HG02763 (cell line): ENCODE data around the gene ARHGAP8.
"Not testable (repeated sequence)": the region's sequence is repeated elsewhere in the genome, so short reads cannot be mapped to it uniquely, and the experiment has no call there.

Experiments used
- ATAC-seq: cut with Tn5 transposase; IDR thresholded peaks from one replicate; pipeline ENCODE4 v1.9.1; 2021; ENCODE audit warnings: mild to moderate bottlenecking, moderate library complexity; ENCODE audit not compliant: unreplicated experiment

ARHGAP8 gene

DNA sequence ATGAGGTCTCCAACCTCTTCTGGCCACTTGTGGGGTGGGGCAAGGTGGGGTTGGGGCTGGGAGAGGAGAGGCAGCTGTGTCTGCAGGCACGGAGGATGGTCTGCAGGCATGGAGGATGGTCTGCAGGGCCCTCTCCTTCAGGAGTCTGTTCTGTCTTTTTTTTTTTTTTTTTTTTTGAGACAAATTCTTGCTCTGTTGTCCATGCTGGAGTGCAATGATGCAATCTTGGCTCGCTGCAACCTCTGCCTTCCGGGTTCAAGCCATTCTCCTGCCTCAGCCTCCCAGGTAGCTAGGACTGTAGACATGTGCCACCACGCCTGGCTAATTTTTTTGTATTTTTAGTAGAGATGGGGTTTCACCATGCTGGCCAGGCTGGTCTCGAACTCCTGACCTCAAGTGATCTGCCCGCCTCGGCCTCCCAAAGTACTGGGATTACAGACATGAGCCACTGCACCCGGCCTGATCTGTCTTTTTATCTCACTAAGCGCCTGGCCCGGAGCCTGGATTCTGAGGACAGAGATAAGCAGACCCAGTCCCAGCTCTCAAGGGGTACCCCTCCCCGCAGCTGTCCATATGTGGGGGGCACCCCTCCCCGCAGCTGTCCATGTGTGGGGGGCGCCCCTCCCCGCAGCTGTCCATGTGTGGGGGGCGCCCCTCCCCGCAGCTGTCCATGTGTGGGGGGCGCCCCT is 47.7 kb downstream of the ARHGAP8 start:
- not testable (repeated sequence) for ATAC-seq

- ATAC-seq: no peak
Measured at GRCh38 chr22:44801476-44801875, 49.1 kb downstream of the ARHGAP8 start.

DNA sequence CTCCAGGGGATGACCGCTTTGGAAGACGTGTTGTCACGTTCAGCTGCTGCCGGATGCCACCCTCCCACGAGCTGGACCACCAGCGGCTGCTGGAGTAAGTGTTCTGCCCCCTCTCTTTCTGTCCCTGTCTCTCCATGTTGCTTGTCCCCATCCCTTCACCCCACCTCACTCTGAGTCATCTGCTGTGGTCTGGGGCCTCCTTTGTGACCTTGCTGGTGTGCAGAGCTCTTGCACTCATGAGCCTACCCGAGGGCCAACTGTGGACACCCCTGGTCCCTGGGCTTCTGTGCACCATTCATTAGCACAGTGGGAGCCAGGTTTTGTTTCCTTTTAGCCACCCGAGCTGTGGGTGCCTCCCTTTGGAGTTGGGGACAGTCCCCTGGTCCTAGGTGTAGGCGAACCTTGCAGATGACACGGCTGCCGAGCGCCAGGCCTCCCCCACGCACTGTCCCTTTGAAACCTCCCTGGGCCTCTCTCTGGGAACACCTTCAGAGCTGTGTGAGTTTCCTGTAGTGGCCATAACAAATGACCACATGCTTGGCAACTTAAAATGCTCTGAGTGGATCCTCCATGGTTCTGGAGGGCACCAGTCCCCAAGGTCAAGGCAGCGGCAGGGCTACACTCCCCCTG is 49.8 kb downstream of the ARHGAP8 start:
- no peak for ATAC-seq

DNA sequence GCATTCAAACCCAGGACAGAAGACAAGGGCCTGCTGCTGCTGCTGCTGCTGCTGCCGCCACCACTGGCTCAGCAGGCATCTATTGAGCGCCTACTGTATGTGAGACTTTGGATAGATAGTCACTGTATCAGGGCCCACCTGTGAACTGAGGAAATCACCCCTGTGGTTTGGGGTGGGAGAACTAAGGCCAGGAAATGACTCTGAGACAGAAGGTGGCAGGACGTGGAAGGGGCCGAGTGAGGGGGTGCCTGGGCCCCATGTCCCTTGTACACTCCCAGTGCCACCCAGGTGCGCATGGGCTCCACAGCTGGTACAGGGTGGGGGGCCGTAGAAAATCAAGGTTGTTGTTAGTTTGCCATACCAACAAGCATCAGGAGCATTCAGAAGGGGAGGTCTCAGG is 50.6 kb downstream of the ARHGAP8 start:
- ATAC-seq: no peak

- no peak for ATAC-seq
Measured at GRCh38 chr22:44804327-44804726, 52.0 kb downstream of the ARHGAP8 start.

DNA sequence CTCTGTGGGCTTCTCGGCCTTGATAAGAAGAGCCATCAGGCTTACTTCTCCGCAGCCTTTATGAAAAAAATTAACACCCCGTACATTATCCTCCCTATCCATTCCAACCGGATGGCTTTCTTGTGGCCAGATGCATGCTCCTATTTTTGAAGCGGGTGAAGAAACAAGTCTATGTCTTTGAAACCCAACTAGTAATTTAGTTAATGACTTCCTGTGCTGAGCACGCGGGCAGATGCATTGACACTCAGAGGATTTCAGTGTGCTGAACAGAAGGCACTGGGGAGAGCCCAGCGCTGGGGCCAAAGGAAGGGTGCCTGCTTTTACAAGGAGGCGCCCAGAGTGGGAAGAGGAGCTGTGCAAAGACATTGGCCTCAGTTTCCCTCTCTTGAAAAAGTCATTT is 53.3 kb downstream of the ARHGAP8 start:
- no peak for ATAC-seq

GRCh38 chr22:44807232-44807631 is 54.9 kb downstream of the ARHGAP8 start:
- no peak for ATAC-seq

DNA sequence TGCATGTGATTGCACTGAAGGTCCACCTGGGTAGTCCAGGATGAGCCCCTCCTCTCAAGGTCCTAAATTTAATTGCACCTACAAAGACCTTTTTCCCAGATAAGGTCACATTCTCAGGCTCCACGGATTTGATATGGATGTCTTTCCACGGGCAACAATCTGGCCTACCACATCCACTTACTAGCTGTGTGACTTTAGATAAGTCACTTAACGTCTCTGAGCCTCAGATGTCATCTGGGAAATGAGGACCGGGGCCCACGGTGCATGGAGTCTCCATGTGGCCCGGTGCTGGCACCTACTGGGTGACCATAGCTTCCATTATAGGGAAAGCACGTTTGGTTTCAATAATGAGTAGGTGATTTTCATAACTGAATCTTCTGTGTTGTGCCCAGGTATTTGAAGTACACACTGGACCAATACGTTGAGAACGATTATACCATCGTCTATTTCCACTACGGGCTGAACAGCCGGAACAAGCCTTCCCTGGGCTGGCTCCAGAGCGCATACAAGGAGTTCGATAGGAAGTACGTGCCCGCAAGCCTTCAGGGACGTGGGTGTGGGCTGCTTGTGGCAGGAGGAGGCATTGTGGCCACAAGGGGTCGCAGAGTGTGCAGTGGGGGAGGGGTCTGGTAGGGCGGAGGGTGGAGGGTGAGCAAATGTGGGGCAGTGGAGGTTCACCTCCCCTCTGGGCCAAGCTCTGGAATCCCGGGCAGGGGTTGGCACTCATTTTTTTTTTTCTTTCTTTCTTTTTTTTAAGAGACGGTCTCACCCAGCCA is 55.7 kb downstream of the ARHGAP8 start:
- no peak for ATAC-seq

- ATAC-seq: no peak
Measured at GRCh38 chr22:44809456-44809855, 57.1 kb downstream of the ARHGAP8 start.

DNA sequence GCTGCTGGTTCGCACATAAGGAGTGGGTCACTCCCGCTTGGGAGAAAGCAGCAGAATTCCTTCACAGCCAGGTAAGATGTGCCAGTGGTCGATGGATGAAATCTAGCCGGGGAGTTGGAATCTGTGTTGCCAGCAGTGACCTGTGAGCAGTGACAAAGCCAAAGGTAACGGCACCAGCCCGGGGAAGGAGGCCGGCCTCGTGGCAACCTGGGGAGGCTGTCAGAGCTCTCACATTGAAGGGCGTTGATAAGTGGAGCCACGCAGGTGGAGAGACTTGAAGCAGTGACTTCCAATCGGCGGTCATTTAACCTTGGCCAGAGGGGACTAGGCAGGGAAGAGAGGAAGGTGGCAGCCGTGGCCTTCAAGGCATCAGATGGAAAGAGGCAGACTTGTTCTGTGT is 58.8 kb downstream of the ARHGAP8 start:
- ATAC-seq: no peak

DNA sequence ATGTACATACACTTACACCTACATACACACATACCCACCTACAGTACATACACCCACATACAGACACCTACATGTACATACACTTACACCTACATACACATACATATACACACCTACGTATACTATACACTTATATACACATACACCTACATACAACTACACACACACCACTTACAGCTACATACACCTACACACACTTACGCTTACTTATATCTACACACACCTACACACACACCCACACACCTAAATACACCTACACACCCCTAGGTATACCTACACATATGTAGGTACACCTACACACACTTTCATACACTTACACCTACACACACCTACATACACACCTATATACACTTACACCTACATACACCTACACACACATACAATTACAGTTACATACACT is 61.0 kb downstream of the ARHGAP8 start:
- no peak for ATAC-seq

DNA sequence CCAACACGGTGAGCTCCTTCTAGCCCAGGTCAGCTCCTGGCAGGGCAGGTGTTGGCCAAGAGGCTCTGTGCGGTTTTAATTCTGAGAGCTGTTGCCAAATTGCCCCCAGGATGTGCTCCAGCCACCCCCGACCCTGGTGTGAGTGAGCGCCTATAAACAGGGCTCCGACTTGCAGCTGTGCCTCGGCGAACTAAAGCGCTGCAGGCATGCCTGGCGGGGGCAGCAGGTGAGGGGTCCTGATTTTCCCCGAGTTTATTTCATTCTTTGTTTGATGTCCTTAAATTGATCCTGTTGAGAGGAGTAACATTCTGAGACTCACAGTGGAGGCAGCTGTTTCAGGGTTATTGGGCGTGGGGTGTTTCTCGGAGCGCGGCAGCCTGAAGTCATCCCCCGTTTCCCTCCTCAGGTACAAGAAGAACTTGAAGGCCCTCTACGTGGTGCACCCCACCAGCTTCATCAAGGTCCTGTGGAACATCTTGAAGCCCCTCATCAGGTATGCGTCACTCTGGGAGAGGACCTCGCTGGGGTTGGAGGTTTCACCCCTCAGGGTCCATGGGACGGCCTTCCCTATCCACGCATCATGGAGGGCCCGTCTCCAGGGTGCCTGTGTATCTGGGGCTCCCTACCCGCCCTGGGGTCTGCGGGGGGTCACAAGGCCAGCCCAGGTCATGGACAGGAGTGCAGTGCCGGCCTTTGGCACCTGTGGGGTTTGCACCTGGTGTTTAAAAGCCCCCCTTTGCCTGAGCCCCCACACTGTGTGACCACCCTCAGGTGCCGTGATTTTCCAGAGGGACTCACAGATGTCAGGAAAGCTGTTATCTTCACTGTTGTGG is 62.1 kb downstream of the ARHGAP8 start:
- ATAC-seq: no peak

DNA sequence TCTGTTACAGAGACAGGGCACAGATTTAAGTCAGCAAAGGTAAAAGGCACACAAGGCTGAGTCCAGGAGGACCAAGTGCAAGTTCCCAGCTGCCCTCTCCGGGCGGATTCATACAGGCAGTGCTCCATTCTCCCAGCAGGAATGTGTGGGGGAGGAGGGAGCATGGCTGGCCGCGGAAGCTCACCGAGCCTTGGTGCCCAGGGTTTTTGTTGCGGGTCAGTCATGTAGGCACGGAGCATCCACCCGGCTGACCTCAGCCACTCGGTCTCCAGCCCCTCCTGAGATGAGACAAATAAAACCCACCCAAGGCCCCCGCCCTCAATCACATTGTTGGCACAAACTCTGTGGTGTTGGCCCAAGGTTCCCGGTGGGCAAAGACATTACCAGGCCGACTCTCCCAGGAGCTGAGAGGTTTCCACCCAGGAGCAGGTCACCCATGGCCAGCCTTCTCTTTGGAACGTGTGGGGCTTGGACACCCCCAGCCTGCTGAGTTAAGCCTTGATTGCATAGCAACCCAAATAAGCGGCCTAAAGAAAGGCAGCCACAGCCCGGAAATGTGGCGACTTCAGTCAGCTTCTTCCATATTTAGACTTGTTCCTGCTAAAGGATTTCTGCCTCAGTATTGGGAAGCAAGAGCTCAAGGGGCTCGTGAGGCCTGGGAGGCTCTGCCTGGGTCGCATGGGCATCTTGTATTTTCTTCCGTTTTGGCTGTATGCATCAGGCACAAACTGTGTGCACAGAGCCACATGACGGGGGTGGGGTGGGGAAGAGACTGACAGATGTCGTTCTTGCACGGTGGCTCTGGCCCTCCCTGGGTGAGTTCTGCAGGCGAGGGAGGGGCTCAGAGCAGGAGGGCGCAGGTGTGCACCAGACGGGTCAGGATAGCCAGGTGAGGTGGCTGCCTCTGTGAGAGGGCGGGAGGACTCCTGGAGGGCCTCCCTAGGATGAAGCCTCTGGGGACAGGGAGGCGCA is 63.0 kb downstream of the ARHGAP8 start:
- no peak for ATAC-seq

DNA sequence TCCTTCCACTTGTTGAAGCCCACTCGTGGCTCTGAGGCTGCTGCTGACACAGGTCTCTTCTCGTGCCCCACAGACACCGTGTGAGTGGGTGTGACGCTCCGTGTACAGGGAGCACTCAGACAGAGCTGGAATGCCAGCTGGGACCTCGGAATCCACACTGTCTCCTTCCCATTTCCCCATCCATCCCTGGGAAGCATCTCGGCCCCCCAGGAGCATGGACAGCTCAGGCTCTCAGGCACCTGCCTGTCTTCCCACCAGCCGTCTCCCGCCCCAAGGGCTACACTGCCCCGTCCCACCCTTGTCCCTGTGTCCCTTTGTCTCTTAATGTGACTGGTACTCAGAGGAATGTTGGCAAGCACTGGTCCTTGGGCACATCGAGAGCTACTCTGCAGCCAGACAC is 63.8 kb downstream of the ARHGAP8 start:
- ATAC-seq: no peak

- ATAC-seq: no peak
Measured at GRCh38 chr22:44818727-44819126, 66.4 kb downstream of the ARHGAP8 start.

GRCh38 chr22:44819966-44820631 is 67.7 kb downstream of the ARHGAP8 start:
- ATAC-seq: no peak

DNA sequence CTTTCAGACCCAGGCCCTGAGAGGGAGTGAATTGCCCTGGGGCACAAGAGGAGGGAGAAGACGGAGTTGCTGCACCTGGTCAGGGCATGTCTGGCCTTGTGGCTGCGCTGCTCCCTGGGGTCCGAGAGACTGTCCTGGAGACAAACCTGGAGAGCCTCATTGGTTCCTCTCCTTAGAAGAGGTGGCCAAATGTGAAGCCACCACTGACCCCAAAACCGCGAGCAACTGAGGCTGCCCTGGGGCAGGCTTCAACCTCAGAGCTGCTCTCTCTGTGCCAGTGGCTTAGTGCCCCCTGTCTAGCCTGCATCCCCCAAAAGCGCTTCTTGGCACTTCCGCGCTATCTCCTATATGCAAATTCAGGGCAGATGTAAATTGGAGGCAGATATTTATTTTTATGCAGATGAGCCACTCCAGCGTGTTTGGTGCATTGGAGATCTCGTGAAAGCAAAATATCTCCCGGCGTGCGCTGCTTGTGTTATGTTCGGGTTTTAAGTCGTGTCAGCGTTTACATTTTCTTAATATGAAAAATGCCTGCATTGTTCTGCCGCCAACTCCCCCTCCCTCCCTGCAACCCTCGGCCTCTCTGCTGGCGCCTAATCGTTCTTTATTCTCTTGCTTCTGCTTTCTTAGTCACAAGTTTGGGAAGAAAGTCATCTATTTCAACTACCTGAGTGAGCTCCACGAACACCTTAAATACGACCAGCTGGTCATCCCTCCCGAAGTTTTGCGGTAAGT is 69.5 kb downstream of the ARHGAP8 start:
- no peak for ATAC-seq

DNA sequence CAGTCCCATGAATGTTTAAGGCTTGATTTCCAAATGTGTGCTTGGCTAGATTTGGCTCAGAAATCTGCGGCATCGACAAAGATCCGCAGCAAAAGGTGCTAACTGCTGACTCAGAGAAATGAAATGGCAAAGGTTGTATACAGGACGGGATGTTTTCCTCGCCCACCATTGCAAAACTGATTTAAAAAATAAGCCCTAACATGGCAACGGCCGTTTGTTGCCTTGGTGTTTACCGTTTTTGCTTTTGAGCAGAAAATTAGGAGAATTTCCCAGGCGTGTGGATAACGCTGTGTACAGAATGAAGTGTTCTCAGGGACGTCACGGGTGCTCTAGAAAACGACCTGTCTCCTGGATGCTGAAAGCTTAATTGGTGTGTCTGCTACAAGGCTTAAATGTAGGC is 70.2 kb downstream of the ARHGAP8 start:
- no peak for ATAC-seq

DNA sequence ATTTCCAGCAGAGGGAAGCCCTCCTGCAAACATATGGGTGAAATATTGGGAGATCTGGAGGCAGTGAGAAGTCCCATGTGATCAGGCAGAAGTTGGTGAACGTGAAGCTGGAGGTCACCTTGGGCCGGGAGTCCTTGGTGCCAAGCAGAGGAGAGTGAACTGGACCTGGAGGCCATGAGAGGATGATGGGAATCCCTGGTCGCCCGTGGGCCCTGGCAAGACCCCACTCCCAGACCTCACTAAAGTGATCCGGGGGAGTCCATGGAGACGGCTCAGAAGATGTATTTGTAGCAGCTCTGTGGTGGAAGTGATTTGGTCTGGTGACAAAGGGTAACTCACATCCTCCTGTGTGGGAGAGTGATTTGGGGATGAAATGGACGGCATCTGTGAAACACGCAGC is 71.0 kb downstream of the ARHGAP8 start:
- ATAC-seq: no peak
